ENCODE data around the gene FAAP100. TPM values are rescaled to one million over a fixed set of nuclear protein-coding genes. Genes with fewer than 3 reads are reported as not detected.

The FAAP100 gene
- total RNA-seq, 1 donor from 2014 or later, result 47.7 TPM

GRCh38 chr17:81547614-81547982 is 4.6 kb downstream of the FAAP100 start:
- Mint-ChIP-seq H3K9me3 (ENCODE audit: low read depth) (no peaks in the 10 kb centered on the region), H3K27me3 (no peaks in the 10 kb centered on the region), H3K4me3 (ENCODE audit: low read depth) (no peak overlapping the region), H3K36me3 (ENCODE audit: insufficient read depth) (peaks cover 8% of the 10 kb centered on the region), H3K4me1 (ENCODE audit: low read depth) (peaks cover 6% of the 10 kb centered on the region), H3K27ac (no peak overlapping the region)
- TF ChIP-seq CTCF (IDR thresholded peaks at IDR 0.05; ENCODE audit: unreplicated experiment), result no peak
- DNase-seq (ENCODE audit: low spot score, unreplicated experiment), result no peak

- H3K4me1 Mint-ChIP-seq (ENCODE audit: low read depth), result peaks cover 6% of the 10 kb centered on the region
- no peak overlapping the region for H3K4me3 Mint-ChIP-seq (ENCODE audit: low read depth)
- no peak for TF ChIP-seq CTCF (IDR thresholded peaks at IDR 0.05; ENCODE audit: unreplicated experiment)
- H3K36me3 Mint-ChIP-seq (ENCODE audit: insufficient read depth), result peaks cover 8% of the 10 kb centered on the region
- no peak overlapping the region for H3K27ac Mint-ChIP-seq
- no peaks in the 10 kb centered on the region for H3K9me3 Mint-ChIP-seq (ENCODE audit: low read depth)
- no peak for DNase-seq (ENCODE audit: low spot score, unreplicated experiment)
- H3K27me3 Mint-ChIP-seq, result no peaks in the 10 kb centered on the region
Measured at GRCh38 chr17:81546906-81547613, 5.1 kb downstream of the FAAP100 start.

- Mint-ChIP-seq H3K9me3 (ENCODE audit: low read depth) (no peaks in the 10 kb centered on the region), H3K4me1 (ENCODE audit: low read depth) (no peaks in the 10 kb centered on the region), H3K4me3 (ENCODE audit: low read depth) (no peak overlapping the region), H3K27me3 (no peaks in the 10 kb centered on the region), H3K36me3 (ENCODE audit: insufficient read depth) (peaks cover 8% of the 10 kb centered on the region), H3K27ac (no peak overlapping the region)
- no peak for TF ChIP-seq CTCF (IDR thresholded peaks at IDR 0.05; ENCODE audit: unreplicated experiment)
- DNase-seq (ENCODE audit: low spot score, unreplicated experiment), result no peak
Measured at GRCh38 chr17:81545160-81545949, 6.8 kb downstream of the FAAP100 start.

GRCh38 chr17:81544281-81544974 is 7.7 kb downstream of the FAAP100 start:
- no peak overlapping the region for H3K4me3 Mint-ChIP-seq (ENCODE audit: low read depth)
- no peaks in the 10 kb centered on the region for H3K27me3 Mint-ChIP-seq
- H3K9me3 Mint-ChIP-seq (ENCODE audit: low read depth), result no peaks in the 10 kb centered on the region
- no peak for TF ChIP-seq CTCF (IDR thresholded peaks at IDR 0.05; ENCODE audit: unreplicated experiment)
- H3K4me1 Mint-ChIP-seq (ENCODE audit: low read depth), result no peaks in the 10 kb centered on the region
- H3K36me3 Mint-ChIP-seq (ENCODE audit: insufficient read depth), result peaks cover 4% of the 10 kb centered on the region
- DNase-seq (ENCODE audit: low spot score, unreplicated experiment), result no peak
- H3K27ac Mint-ChIP-seq, result no peak overlapping the region

GRCh38 chr17:81543756-81544155 is 8.4 kb downstream of the FAAP100 start:
- Mint-ChIP-seq H3K4me3 (ENCODE audit: low read depth) (no peak overlapping the region), H3K27ac (no peak overlapping the region), H3K4me1 (ENCODE audit: low read depth) (no peaks in the 10 kb centered on the region), H3K36me3 (ENCODE audit: insufficient read depth) (peaks cover 3% of the 10 kb centered on the region), H3K27me3 (no peaks in the 10 kb centered on the region), H3K9me3 (ENCODE audit: low read depth) (no peaks in the 10 kb centered on the region)
- TF ChIP-seq CTCF (IDR thresholded peaks at IDR 0.05; ENCODE audit: unreplicated experiment), result no peak
- no peak for DNase-seq (ENCODE audit: low spot score, unreplicated experiment)

Data from progenitor cell of endocrine pancreas (in vitro differentiated cells).